K562 (cell line): ENCODE data around the gene PTPRR. TPM values are rescaled to one million over a fixed set of nuclear protein-coding genes. Genes with fewer than 3 reads are reported as not detected.

Experiments used
- ATAC-seq: fragments of 200-7000 bp; cut with Tn5 transposase; 3 replicates; pipeline ENCODE4 v1.9.1; 2020; ENCODE audit warnings: moderate library complexity
- BruUV-seq: library from RNA; stranded (reverse); fragments of 400-500 nt; replicated peaks from 2 replicates; lab custom pipeline; 2021; lab: Mats Ljungman, UMichigan
- CTCF ChIA-PET: fragments of 300-600 bp; formaldehyde crosslinking; extraction: SDS; loops from one replicate; lab custom pipeline; 2021; ENCODE audit warnings: low intra/inter-chr PET ratio; lab: Yijun Ruan, JAX
- POLR2A ChIA-PET: fragments of 300-600, 350-650 bp; sonication (Branson Sonifier 250); formaldehyde crosslinking; extraction: SDS; loops from one replicate; lab custom pipeline; 2021; ENCODE audit warnings: antibody characterized with exemption, inconsistent platforms; lab: Yijun Ruan, JAX
- DNase-seq, 4 experiments: peaks; one replicate each; pipeline versions ENCODE4 v3.0.0 to v3.0.0-alpha.2; 2011 to 2018; ENCODE audit warnings: low spot score in 3 of 4, mixed read lengths in 3 of 4; ENCODE audit errors: extremely low read depth in 1 of 4
- FAIRE-seq: peaks from 2 replicates; lab custom pipeline; 2011; peaks lifted over from hg19 to GRCh38; lab: Jason Lieb, UNC
- H2AFZ ChIP-seq: 2 replicates; pipeline ENCODE4 v1.6.0; 2011; ENCODE audit warnings: low read depth, low read length, control low read depth, inconsistent platforms
- H3K27ac ChIP-seq: fragments of 200-600 bp; 3 replicates; pipeline ENCODE4 v1.8.0; 2011; ENCODE audit warnings: low read depth, mild to moderate bottlenecking, control low read depth, inconsistent platforms, low read length, moderate library complexity, mixed read lengths; ENCODE audit errors: extremely low read depth
- H3K27me3 ChIP-seq, 2 experiments: fragments of 300-600 bp in 1 of 2; 2 replicates in 1 of 2; 3 replicates in 1 of 2; pipeline versions ENCODE4 v1.6.0 to v1.8.0; 2011; ENCODE audit warnings: inconsistent platforms in 2 of 2, low read length in 2 of 2, mild to moderate bottlenecking in 1 of 2, mixed read lengths in 1 of 2, moderate library complexity in 1 of 2; ENCODE audit not compliant: control insufficient read depth in 2 of 2, insufficient read depth in 2 of 2
- H3K36me3 ChIP-seq: fragments of 300-600 bp; 3 replicates; pipeline ENCODE4 v1.8.0; 2011; ENCODE audit warnings: mild to moderate bottlenecking, low read length, inconsistent platforms; ENCODE audit not compliant: control insufficient read depth, insufficient read depth
- H3K4me1 ChIP-seq, 2 experiments: fragments of 200-600 bp in 1 of 2; replicated peaks in 1 of 2; 2 replicates in 1 of 2; 3 replicates in 1 of 2; pipeline versions ENCODE4 v1.5.1 to v1.8.0; 2011; ENCODE audit warnings: inconsistent platforms in 2 of 2, low read length in 2 of 2, mild to moderate bottlenecking in 1 of 2, mixed read lengths in 1 of 2, moderate library complexity in 1 of 2; ENCODE audit not compliant: control insufficient read depth in 2 of 2, insufficient read depth in 2 of 2
- H3K4me2 ChIP-seq: 2 replicates; pipeline ENCODE4 v1.6.1; 2011; ENCODE audit warnings: low read length, control low read depth, inconsistent platforms, mixed read lengths; ENCODE audit not compliant: insufficient read depth
- H3K4me3 ChIP-seq: fragments of 200-600 bp; sonication (generic), shearing (Covaris generic); 2 replicates; pipeline ENCODE4 v1.5.1; 2016; ENCODE audit warnings: control low read depth, inconsistent platforms
- H3K79me2 ChIP-seq: fragments of 200-600 bp; 3 replicates; pipeline ENCODE4 v1.8.0; 2011; ENCODE audit warnings: low read length, inconsistent platforms; ENCODE audit not compliant: control insufficient read depth, insufficient read depth
- H3K9ac ChIP-seq, 2 experiments: 2 replicates each; pipeline versions ENCODE4 v1.6.0 to v1.6.1; 2011; ENCODE audit warnings: low read depth in 2 of 2, low read length in 2 of 2, control low read depth in 1 of 2, inconsistent platforms in 1 of 2, mild to moderate bottlenecking in 1 of 2, mixed read lengths in 1 of 2; ENCODE audit not compliant: insufficient read depth in 1 of 2
- H3K9me1 ChIP-seq: one replicate; pipeline ENCODE4 v1.6.0; 2011; ENCODE audit warnings: inconsistent platforms, mild to moderate bottlenecking, low read length, moderate library complexity; ENCODE audit not compliant: control insufficient read depth, insufficient read depth
- H3K9me3 ChIP-seq: replicated peaks from 2 replicates; pipeline ENCODE4 v1.5.1; 2011; ENCODE audit warnings: low read depth, low read length, inconsistent platforms; ENCODE audit not compliant: control insufficient read depth, insufficient read depth
- H4K20me1 ChIP-seq: replicated peaks from 2 replicates; pipeline ENCODE4 v1.6.1; 2011; ENCODE audit warnings: low read length, inconsistent platforms, mixed read lengths; ENCODE audit not compliant: control insufficient read depth, insufficient read depth
- ATF7 ChIP-seq: fragments of 450-650 bp; IDR thresholded peaks from 2 replicates; pipeline ENCODE4 v1.7.1; 2014; ENCODE audit warnings: mild to moderate bottlenecking, moderate library complexity
- EP400 ChIP-seq: fragments of 450-650 bp; IDR thresholded peaks from 2 replicates; pipeline ENCODE4 v1.6.1; 2017; ENCODE audit warnings: antibody characterized with exemption, mild to moderate bottlenecking, moderate library complexity
- JUND ChIP-seq, 2 experiments: IDR thresholded peaks; 2 replicates in 1 of 2; 3 replicates in 1 of 2; pipeline ENCODE4 v1.6.1; 2011; ENCODE audit warnings: borderline replicate concordance in 2 of 2, low read depth in 2 of 2, low read length in 2 of 2, improper control_type of control experiment in 1 of 2, missing biosample characterization in 1 of 2, missing genetic modification characterization in 1 of 2, missing genetic modification reagents in 1 of 2
- PHF21A ChIP-seq: fragments of 450-650 bp; IDR thresholded peaks from 2 replicates; pipeline ENCODE4 v1.6.1; 2017; ENCODE audit warnings: low read depth, borderline replicate concordance
- TAL1 ChIP-seq: fragments of 450-650 bp; IDR thresholded peaks from 2 replicates; pipeline ENCODE4 v1.6.1; 2016; ENCODE audit warnings: mild to moderate bottlenecking
- ZC3H8 ChIP-seq: fragments of 450-650 bp; IDR thresholded peaks from 2 replicates; pipeline ENCODE4 v1.6.1; 2017
- ZEB2 ChIP-seq: fragments of 450-650 bp; IDR thresholded peaks from 2 replicates; pipeline ENCODE4 v1.6.1; 2016
- WGBS: fragments of 100-300 bp; shearing (Covaris generic); methylation state at CpG from one replicate; pipeline ENCODE4 v1.1.6; 2016; ENCODE audit warnings: low coverage, mixed read lengths; ENCODE audit not compliant: insufficient coverage; ENCODE audit errors: missing lambda C conversion rate; 5-methylcytosine and 5-hydroxymethylcytosine counted together
- in situ Hi-C: fragments of 300-500 bp; cut with MboI; formaldehyde crosslinking; loops from 4 replicates; pipeline ENCODE4 v1.15.0; 2018; ENCODE audit warnings: inconsistent platforms, mixed read lengths
- intact Hi-C: fragments of 100-400 bp; cut with micrococcal nuclease; formaldehyde crosslinking; loops from 2 replicates; pipeline ENCODE4 v1.14.2; 2022
- polyA plus RNA-seq, 8 experiments: library from polyadenylated mRNA; depleted of rRNA in 4 of 8; stranded (reverse) in 5 of 8; unstranded in 3 of 8; fragments of >200 nt; fragmentation: Nextera tagmentation in 2 of 8; fragmentation: Illumina TruSeq in 1 of 8; extraction: Ambion mirVana in 2 of 8; extraction: Trizol in 1 of 8; gene quantifications; 2 replicates each; pipeline versions ENCODE4 v1.2.1 to v1.2.3, GENCODE V29; 2011 to 2014; ENCODE audit warnings: inconsistent platforms in 1 of 8, missing spikeins in 1 of 8
- total RNA-seq, 7 experiments: library from RNA; depleted of rRNA in 6 of 7; stranded (reverse); fragments of >200 nt in 6 of 7; fragmentation: Illumina TruSeq in 2 of 7; extraction: Trizol in 2 of 7; gene quantifications; 2 replicates each; pipeline versions ENCODE4 v1.2.1 to v1.2.3, GENCODE V29; 2011 to 2021; ENCODE audit warnings: low replicate concordance in 1 of 7
- TF ChIP-seq, protein P1 (sequence below), 2 experiments: fragments of 250-450 bp in 1 of 2; fragments of 450-650 bp in 1 of 2; sonication (Bioruptor Pico) in 1 of 2; IDR thresholded peaks; 2 replicates each; pipeline versions ENCODE4 v1.6.1 to v1.8.0; 2016 to 2021; ENCODE audit warnings: mild to moderate bottlenecking in 2 of 2, moderate library complexity in 2 of 2, missing compliant biosample characterization in 1 of 2, missing genetic modification characterization in 1 of 2
- TF ChIP-seq, protein P2 (sequence below), 2 experiments: fragments of 450-650 bp in 1 of 2; sonication (generic) in 1 of 2; formaldehyde crosslinking in 1 of 2; IDR thresholded peaks in 1 of 2; conservative IDR thresholded peaks in 1 of 2; 2 replicates each; pipeline versions ENCODE4 v1.6.1 to v1.8.1; 2016 to 2023; ENCODE audit warnings: mild to moderate bottlenecking in 2 of 2, moderate library complexity in 2 of 2, inconsistent platforms in 1 of 2, missing genetic modification reagents in 1 of 2

Gene PTPRR
- total and polyA plus RNA-seq, 9 of the 15 experiments (the other 6 are each of a cell fraction or from before 2014, with no cell fraction given): 6.6 to 41.7 (median 12.3) TPM

DNA sequence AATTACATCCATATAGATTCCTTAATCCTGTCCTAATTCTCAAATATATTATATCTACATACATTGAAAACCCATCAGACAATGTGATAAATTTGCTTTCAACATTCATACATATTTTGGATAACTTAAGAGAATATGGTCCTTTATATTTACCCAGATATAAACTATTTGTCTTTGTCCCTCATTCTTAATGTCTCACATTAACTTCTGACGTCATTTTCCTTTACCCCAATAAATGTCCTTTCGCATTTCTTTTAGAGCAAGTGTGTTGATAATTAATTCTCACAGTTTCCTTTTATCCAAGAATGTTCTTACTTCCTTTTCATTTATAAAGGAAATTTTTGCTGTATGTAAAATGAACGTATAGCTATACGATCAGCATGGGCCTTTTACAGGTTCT is 12.6 kb upstream of the PTPRR start:
- H3K36me3 ChIP-seq: no peaks in the 10 kb centered on the region
- peak overlapping the region; percentile 68 for H2AFZ ChIP-seq
- H3K27me3 ChIP-seq: no peaks in the 10 kb centered on the region
- in situ Hi-C loops (no loop called here), intact Hi-C loops (no loop called here)
- CTCF ChIA-PET: no interaction called here
- no peak overlapping the region for H3K4me3 ChIP-seq
- DNase-seq (no peak), ATAC-seq (no peak), FAIRE-seq (no peak)
- no TSS peak for BruUV-seq
- no peak overlapping the region for H3K9ac ChIP-seq
- H3K4me1 ChIP-seq: no peaks in the 10 kb centered on the region
- WGBS: 22% methylated on average over 4 of the region's 4 CpGs
- TF ChIP-seq, protein P1, sequence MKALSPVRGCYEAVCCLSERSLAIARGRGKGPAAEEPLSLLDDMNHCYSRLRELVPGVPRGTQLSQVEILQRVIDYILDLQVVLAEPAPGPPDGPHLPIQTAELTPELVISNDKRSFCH (CRISPR knock-in tag; IDR thresholded peaks at IDR 0.05): no peak
- TF ChIP-seq, protein P1 (tag; IDR thresholded peaks at IDR 0.05): no peak
- TF ChIP-seq EP400: no peak
- no peak for TF ChIP-seq ZC3H8
- no peak for TF ChIP-seq TAL1
- TF ChIP-seq ZEB2: no peak
- TF ChIP-seq JUND (IDR thresholded peaks at IDR 0.05; ENCODE audit: borderline replicate concordance, low read depth, low read length): no peak
- no peak for TF ChIP-seq JUND (tag; IDR thresholded peaks at IDR 0.05; ENCODE audit: borderline replicate concordance, low read depth, low read length)
- peak; percentile 16; the same call in 1 of the 2 replicates for TF ChIP-seq ATF7
- TF ChIP-seq, protein P2, sequence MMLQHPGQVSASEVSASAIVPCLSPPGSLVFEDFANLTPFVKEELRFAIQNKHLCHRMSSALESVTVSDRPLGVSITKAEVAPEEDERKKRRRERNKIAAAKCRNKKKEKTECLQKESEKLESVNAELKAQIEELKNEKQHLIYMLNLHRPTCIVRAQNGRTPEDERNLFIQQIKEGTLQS (IDR thresholded peaks at IDR 0.05): peak; percentile 35; the same call in 1 of the 2 replicates
- TF ChIP-seq, protein P2 (CRISPR knock-in tag; conservative IDR thresholded peaks at IDR 0.05): no peak
- no peak for TF ChIP-seq PHF21A
- no peaks in the 10 kb centered on the region for H3K9me3 ChIP-seq
- no peaks in the 10 kb centered on the region for H3K9me1 ChIP-seq
- no peaks in the 10 kb centered on the region for H4K20me1 ChIP-seq
- no peaks in the 10 kb centered on the region for H3K79me2 ChIP-seq
- H3K27ac ChIP-seq: no peak overlapping the region
- POLR2A ChIA-PET: no interaction called here
- H3K4me2 ChIP-seq: no peak overlapping the region
